Measurements from ENCODE around the gene NOTCH2. TPM values are rescaled to one million over a fixed set of nuclear protein-coding genes. Genes with fewer than 3 reads are reported as not detected.

Gene NOTCH2
- total and polyA plus RNA-seq, 10 of the 15 experiments (the other 5 are each of a cell fraction or from before 2014, with no cell fraction given): 0.02 to 2.0 (median 0.62) TPM; not detected in 1

GRCh38 chr1:119883826-119884225 is 185.6 kb downstream of the NOTCH2 start:
- SMC1A ChIA-PET (ENCODE audit: uncharacterized antibody, unreplicated experiment): interaction anchor here (0.9 to 1.1 kb wide), 2 partner anchors 10 to 75 kb away, joined by 3 read pairs; no protein-coding TSS in a partner anchor
- Histone ChIP-seq H3K4me2 (ENCODE audit: control insufficient read depth, insufficient read depth) (no peak overlapping the region), H3K27ac (ENCODE audit: control insufficient read depth, insufficient read depth) (no peak overlapping the region), H3K9me3 (replicated peaks; ENCODE audit: control insufficient read depth, insufficient read depth, low read length) (no peaks in the 10 kb centered on the region; the same call in 2 of the 3 replicates), H3K27me3 (replicated peaks in 1 of 2; ENCODE audit: control insufficient read depth in 2 of 2, insufficient read depth in 2 of 2, low read length in 1 of 2) (peaks cover 0 to 3% of the 10 kb centered on the region in 2 experiments; a peak in 3 of 4 replicates), H3K36me3 (ENCODE audit: control insufficient read depth in 2 of 2, insufficient read depth in 2 of 2, low read length in 1 of 2) (no peaks in the 10 kb centered on the region), H3K9ac (ENCODE audit: control insufficient read depth, insufficient read depth, low read length) (no peak overlapping the region), H3K79me2 (ENCODE audit: control insufficient read depth, insufficient read depth, low read length) (no peaks in the 10 kb centered on the region), H3K4me1 (ENCODE audit: control insufficient read depth, insufficient read depth, low read length) (no peaks in the 10 kb centered on the region), H3K4me3 (no peak overlapping the region), H2AFZ (ENCODE audit: control insufficient read depth, low read depth, low read length) (no peak overlapping the region), H4K20me1 (ENCODE audit: control insufficient read depth, insufficient read depth) (no peaks in the 10 kb centered on the region)
- in situ Hi-C loops (cut with MboI) (no loop called here), intact Hi-C loops (cut with micrococcal nuclease; ENCODE audit: unreplicated experiment) (no loop called here)
- CTCF ChIA-PET: interaction anchor here (1.1 to 2.7 kb wide), 4 partner anchors 13 to 65 kb away, joined by 3 to 13 read pairs (median 4); no protein-coding TSS in a partner anchor
- DNase-seq (ENCODE audit: low read depth, low spot score): no peak
- no peak for FAIRE-seq
- no peak for TF ChIP-seq PML (IDR thresholded peaks at IDR 0.05; ENCODE audit: low read length)
- TF ChIP-seq EED (IDR thresholded peaks at IDR 0.05; ENCODE audit: low read depth): no peak
- TF ChIP-seq ZNF207 (IDR thresholded peaks at IDR 0.05; ENCODE audit: borderline replicate concordance): no peak
- no peak for TF ChIP-seq SMARCA5 (IDR thresholded peaks at IDR 0.05)
- TF ChIP-seq STAT3 (IDR thresholded peaks at IDR 0.05; ENCODE audit: low read depth, low read length): no peak
- POLR2A ChIA-PET: no interaction called here
- RAD21 ChIA-PET (ENCODE audit: unreplicated experiment): no interaction called here
- no TSS peak for BruUV-seq (replicated peaks)
- ATAC-seq: no peak
- WGBS (ENCODE audit: insufficient coverage, insufficient replicate concordance, low lambda C conversion rate, missing lambda C conversion rate): 63% methylated on average over 3 of the region's 3 CpGs

GRCh38 chr1:119882132-119883049 is 187.1 kb downstream of the NOTCH2 start:
- ChIA-PET POLR2A (no interaction called here), CTCF (interaction anchor here (1.5 kb wide), 1 partner anchor 15 kb away, joined by 3 read pairs; no protein-coding TSS in a partner anchor), SMC1A (ENCODE audit: uncharacterized antibody, unreplicated experiment) (no interaction called here), RAD21 (ENCODE audit: unreplicated experiment) (no interaction called here)
- Histone ChIP-seq H4K20me1 (ENCODE audit: control insufficient read depth, insufficient read depth) (no peaks in the 10 kb centered on the region), H3K79me2 (ENCODE audit: control insufficient read depth, insufficient read depth, low read length) (no peaks in the 10 kb centered on the region), H3K27ac (ENCODE audit: control insufficient read depth, insufficient read depth) (no peak overlapping the region), H3K27me3 (replicated peaks in 1 of 2; ENCODE audit: control insufficient read depth in 2 of 2, insufficient read depth in 2 of 2, low read length in 1 of 2) (peaks cover 0 to 3% of the 10 kb centered on the region in 2 experiments; a peak in 3 of 4 replicates), H3K4me3 (no peak overlapping the region), H3K4me2 (ENCODE audit: control insufficient read depth, insufficient read depth) (no peak overlapping the region), H3K9me3 (replicated peaks; ENCODE audit: control insufficient read depth, insufficient read depth, low read length) (no peaks in the 10 kb centered on the region), H2AFZ (ENCODE audit: control insufficient read depth, low read depth, low read length) (no peak overlapping the region), H3K9ac (ENCODE audit: control insufficient read depth, insufficient read depth, low read length) (no peak overlapping the region), H3K4me1 (ENCODE audit: control insufficient read depth, insufficient read depth, low read length) (no peaks in the 10 kb centered on the region), H3K36me3 (ENCODE audit: control insufficient read depth in 2 of 2, insufficient read depth in 2 of 2, low read length in 1 of 2) (no peaks in the 10 kb centered on the region)
- TF ChIP-seq PBX3 (IDR thresholded peaks at IDR 0.05; ENCODE audit: insufficient replicate concordance, low read depth, low read length): no peak
- no peak for TF ChIP-seq NFYA (IDR thresholded peaks at IDR 0.05; ENCODE audit: borderline replicate concordance, low read depth, low read length)
- no peak for TF ChIP-seq E4F1 (IDR thresholded peaks at IDR 0.05; ENCODE audit: borderline replicate concordance, partially characterized antibody)
- TF ChIP-seq MTA3 (IDR thresholded peaks at IDR 0.05; ENCODE audit: borderline replicate concordance, low read length): no peak
- in situ Hi-C loops (cut with MboI) (no loop called here), intact Hi-C loops (cut with micrococcal nuclease; ENCODE audit: unreplicated experiment) (no loop called here)
- WGBS (ENCODE audit: insufficient coverage, insufficient replicate concordance, low lambda C conversion rate, missing lambda C conversion rate): 13% methylated on average over 5 of the region's 5 CpGs
- DNase-seq (ENCODE audit: low read depth, low spot score): no peak
- ATAC-seq: no peak
- no TSS peak for BruUV-seq (replicated peaks)
- FAIRE-seq: no peak

Data from GM12878 (cell line).